GM11168 (cell line): Measurements from ENCODE around the gene CLSTN2.
"Not testable (repeated sequence)": the region's sequence is repeated elsewhere in the genome, so short reads cannot be mapped to it uniquely, and the experiment has no call there.

Source experiments
- in situ Hi-C: fragments of 300-500 bp; cut with MboI; formaldehyde crosslinking; loops from one replicate; pipeline ENCODE4 v1.12.0; 2022; ENCODE audit warnings: low sequenced_read_pairs; ENCODE audit not compliant: unreplicated experiment

CLSTN2 gene

GRCh38 chr3:140387244-140387643 is 452.3 kb downstream of the CLSTN2 start:
- in situ Hi-C loops = no loop called here

GRCh38 chr3:140388202-140388922 is 453.4 kb downstream of the CLSTN2 start:
- in situ Hi-C loops = no loop called here

- in situ Hi-C loops = no loop called here
Measured at GRCh38 chr3:140391061-140391460, 456.1 kb downstream of the CLSTN2 start.

GRCh38 chr3:140394488-140395133 is 459.6 kb downstream of the CLSTN2 start:
- in situ Hi-C loops = no loop called here

GRCh38 chr3:140395134-140396075 is 460.4 kb downstream of the CLSTN2 start:
- in situ Hi-C loops = no loop called here

DNA sequence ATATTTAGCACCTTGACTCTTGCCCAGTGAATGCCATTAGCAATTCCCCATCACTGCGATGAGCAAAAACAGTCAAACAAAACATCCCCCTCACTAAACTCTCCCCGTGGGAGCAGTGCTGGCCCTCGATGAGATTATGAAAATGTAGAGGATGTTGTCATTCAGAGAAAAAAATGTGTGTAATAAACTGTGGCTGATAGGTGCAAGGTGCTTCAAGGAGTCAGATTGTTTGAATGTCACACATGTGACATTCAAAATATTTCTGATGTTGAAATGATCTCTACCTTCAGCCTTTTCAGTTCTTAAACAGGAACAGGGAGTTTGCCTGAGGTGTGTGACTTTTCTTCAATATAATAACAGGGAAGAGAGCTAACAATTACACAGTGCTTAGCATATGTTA is 461.1 kb downstream of the CLSTN2 start:
- in situ Hi-C loops = no loop called here

DNA sequence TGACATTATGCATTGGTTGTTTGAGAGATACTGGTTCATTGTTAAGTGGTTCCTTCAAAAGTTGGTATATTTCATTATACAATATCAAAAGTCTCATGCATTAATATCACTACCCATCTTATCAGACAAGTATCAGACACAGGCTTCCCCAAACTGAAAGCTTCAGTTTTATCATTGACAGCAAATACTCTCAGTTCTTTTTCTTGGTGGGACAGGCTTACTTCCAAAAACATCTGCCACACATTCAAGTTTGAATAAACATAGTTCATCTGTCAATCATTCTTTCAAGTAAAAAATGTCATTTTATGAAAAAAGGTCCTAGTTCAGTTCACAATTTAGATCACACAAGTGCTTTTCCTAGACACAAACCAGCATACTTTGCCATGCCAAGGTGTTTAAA is 462.9 kb downstream of the CLSTN2 start:
- in situ Hi-C loops = no loop called here

DNA sequence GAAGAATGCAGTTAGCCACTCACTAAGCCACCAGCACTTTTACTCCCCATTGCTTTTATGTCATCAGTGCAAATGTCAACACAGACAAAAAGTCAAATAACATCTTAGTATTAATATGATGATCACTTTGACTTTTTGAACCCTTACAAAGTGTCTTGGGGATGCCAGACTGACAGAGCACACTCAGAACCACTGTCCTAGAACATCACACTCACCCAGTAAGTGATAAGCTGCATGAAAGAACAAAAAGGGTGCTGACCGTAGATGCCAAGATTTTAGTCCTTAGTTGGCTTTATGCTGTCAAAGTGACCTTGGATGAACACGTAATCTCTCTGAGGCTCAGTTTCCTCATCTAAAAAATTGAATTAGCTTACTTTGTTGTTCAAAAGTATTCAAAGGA is 463.4 kb downstream of the CLSTN2 start:
- in situ Hi-C loops = no loop called here

DNA sequence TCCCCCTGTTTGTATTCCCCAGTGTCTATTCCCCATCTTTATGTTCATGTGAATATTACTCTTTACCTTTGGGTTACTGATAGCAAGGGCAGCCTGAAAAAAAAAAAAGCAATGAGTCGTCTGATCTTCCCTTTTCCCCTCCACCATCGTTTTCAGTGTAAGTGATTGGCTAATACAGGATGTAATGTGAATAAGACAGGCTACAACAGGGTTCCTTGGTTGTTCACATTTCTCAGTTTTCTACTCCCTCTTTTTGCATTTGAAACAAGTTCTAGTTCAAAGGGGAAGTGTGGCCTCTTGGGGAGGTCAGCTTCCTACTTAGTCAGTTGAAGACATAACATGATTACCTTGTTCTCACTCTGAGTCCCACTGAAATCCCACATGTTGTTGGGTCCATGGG is 464.9 kb downstream of the CLSTN2 start:
- in situ Hi-C loops = no loop called here

GRCh38 chr3:140403079-140403478 is 468.1 kb downstream of the CLSTN2 start:
- in situ Hi-C loops = no loop called here

- in situ Hi-C loops = no loop called here
Measured at GRCh38 chr3:140403608-140404007, 468.6 kb downstream of the CLSTN2 start.

- in situ Hi-C loops = no loop called here
Measured at GRCh38 chr3:140406655-140407054, 471.7 kb downstream of the CLSTN2 start.

- in situ Hi-C loops = no loop called here
Measured at GRCh38 chr3:140408252-140408651, 473.3 kb downstream of the CLSTN2 start.

DNA sequence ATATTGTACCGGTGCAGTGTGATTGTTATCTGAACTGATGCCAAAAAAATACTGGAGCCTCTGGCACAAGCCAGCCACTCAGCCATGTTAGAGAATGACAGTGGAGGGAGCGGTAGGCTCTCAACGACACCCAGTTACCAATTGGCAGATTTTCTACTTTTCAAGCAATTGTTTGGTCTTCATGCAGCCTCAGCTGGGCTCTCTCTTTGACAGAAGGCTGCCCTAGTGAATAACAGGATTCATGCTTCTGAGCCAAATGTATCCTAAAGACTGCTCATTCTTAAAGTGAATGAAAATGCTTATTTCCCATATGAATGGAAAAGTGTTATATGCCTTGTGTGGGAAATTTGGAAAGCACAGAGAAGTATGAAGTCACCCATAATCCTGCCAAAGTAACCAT is 481.7 kb downstream of the CLSTN2 start:
- in situ Hi-C loops = no loop called here

DNA sequence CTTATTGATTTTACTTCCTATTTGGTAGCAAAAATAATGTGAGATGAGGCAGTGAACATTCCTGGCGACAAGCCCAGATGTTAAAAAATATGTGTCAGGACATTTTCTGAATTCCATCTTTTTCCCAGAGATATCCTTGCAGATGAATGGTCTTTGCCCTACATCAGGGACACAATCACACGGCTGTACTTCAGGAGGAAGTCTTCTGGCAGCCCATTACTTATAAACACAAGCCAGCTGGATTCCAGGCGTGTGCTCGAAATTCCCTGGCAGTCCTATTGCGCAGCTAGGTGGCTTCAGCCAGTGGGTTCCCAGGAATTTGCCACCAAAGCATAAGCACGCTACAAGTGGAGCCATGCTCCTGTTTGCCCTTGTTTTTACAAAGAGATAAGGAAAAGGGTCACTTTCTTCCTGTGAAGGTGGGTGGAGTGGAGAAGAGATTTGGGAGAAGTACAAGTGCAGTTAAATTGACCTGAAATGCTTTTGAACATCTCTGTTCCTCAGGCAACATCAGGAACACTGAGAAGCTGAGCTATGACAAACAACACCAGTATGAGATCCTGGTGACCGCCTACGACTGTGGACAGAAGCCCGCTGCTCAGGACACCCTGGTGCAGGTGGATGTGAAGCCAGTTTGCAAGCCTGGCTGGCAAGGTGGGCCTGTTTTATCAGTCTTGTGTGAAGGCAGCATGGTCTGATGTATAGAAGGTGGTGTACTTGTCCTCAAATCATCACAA is 485.8 kb downstream of the CLSTN2 start:
- in situ Hi-C loops = no loop called here

- in situ Hi-C loops = no loop called here
Measured at GRCh38 chr3:140421884-140422283, 486.9 kb downstream of the CLSTN2 start.

DNA sequence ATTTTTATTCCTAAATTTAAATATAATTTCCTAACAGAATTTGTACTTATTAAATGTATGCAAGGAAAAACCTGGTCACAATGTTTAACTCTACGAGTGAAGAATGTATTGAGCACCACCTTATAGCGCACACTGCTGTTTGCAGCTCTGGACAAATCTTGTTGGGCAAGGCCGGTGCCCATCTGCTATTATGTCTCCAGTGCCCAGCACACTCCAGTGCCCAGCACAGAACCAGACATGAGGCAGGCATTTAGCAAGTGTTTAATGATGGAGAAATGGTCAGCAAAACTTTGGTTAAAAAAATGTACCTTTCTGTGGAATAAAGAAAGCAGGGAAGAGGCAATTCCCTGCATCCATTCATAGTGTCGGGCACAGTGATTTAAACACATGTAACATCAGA is 488.2 kb downstream of the CLSTN2 start:
- in situ Hi-C loops = no loop called here

DNA sequence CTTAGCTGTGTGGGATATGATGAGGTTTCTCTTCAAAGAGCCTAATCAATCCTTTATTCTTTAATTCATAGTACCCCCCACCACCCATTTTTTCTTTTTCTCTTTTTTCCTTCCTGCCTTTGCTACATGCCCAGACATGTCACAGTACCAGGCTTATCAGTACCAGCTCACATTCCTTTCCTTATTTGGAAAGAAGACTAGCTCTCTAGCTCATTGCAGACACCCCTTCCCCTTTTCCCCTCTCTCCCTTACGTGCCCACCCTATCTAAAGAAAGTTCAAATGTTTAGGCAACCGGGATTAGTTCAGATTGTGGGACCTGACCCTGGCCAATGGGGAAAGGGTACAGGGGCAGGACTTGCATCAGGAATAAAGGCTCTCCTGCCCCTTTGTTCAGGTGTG is 488.6 kb downstream of the CLSTN2 start:
- in situ Hi-C loops = not testable (repeated sequence)

DNA sequence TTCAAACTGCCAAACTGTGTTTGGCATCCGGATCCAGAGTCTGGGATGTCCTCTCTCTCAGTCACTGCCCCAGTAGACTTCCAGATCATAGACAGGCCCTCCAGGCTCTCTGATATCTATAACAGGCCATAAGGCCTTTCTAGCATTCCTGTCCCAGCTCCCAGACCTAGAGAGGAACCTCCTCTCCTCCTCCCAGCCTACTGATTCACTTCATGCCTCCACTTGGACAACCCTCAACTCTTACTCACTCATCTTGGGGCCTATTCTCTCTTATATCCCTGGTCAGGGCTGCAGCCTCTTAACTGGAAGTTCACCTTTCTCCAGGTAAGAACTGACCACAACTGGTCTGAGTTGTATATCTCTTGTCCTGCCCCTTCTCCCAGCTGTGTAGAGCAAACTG is 489.2 kb downstream of the CLSTN2 start:
- in situ Hi-C loops = no loop called here

DNA sequence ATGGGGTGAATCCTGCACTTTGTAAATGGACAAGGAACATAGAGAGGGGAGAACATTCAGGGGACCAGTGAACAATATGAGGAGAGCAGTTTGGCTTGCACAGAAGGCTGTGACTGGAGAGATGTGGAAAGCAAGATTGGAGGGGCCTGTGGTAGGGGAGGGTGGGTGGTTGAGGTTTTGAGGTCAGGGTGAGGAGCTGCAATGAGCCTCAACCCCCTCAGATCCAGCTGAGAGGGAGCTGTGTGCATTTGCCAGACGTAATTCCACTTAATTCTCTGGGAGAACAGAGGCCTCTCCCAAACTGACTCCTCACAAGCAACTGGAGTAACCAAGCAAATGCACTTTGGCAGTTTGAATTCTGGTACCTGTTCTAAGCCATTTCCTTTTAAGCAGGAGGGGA is 489.7 kb downstream of the CLSTN2 start:
- in situ Hi-C loops = no loop called here
